PC-9 (cell line): ENCODE data around the gene SLC44A4.

Experiments
- CTCF ChIP-seq: fragments of 200-600 bp; sonication (generic); conservative IDR thresholded peaks from 2 replicates; pipeline ENCODE4 v1.6.1; 2017; ENCODE audit warnings: mixed run types, antibody characterized with exemption, mild to moderate bottlenecking, moderate library complexity
- EZH2 ChIP-seq: fragments of 200-600 bp; sonication (generic); IDR thresholded peaks from 2 replicates; pipeline ENCODE4 v1.8.0; 2017; ENCODE audit warnings: antibody characterized with exemption, low read depth

DNA sequence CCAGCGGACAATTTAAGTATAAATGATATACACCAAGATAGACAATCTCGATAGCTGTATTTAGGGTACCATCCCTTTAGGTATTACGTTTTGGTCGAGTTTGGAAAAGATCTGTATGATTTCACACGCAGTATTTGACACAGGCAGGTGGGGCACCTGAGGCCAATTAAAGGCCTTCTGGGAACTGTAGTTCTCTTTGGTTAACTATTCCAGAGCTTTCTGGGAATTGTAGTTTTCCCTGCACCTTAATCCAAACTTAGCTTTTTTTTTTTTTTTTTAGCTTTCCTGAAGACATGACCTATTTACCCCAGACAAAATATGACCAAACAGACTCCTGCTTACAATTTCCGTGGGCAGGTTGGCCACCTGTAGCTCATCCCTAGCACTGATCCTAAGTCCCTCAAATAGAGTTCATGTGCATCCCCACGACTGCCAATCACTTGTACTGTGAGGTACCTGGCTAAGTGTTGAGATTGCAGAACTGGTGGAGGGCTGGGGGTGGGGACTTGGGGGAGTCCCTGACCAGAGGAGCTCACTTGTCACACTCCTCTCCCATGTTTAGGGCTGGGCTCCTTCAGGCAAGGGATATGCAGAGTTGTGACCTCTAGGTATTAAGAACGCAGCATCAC lies 19.7 kb upstream of the SLC44A4 start:
- TF ChIP-seq CTCF (no peak), EZH2 (no peak)
